Measurements from ENCODE around the gene WDR77. TPM values are rescaled to one million over a fixed set of nuclear protein-coding genes. Genes with fewer than 3 reads are reported as not detected.
A peak's percentile ranks its signal among the peaks of the same experiment; 100 is the strongest.

The WDR77 gene
- total and polyA plus RNA-seq, 8 donors: 18.9 to 58.4 (median 48.4) TPM

DNA sequence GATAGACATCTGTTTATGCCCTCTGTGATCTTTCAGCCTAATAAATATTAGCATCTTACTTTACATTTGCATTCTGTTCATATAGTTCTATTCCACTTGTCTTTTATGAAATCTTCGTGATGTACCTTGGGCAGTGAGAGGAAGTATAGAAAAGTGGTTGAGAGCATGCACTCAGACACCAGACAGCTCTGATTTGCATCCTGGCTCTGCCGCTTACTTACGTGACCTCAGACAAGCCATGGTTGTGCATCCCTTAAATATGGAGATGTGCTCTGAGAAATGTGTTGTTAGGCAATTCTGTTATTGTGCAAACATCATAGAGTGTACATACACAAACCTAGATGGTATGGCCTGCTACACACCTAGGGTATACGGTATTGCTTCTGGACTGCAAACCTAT is 44.5 kb downstream of the WDR77 start:
- Histone ChIP-seq H3K4me3 (no peak overlapping the region), H3K4me1 (peaks cover 0 to 6% of the 10 kb centered on the region in 2 donors), H3K27me3 (no peaks in the 10 kb centered on the region), H3K9me3 (no peaks in the 10 kb centered on the region), H3K36me3 (no peaks in the 10 kb centered on the region), H3K27ac (no peak overlapping the region)
- DNase-seq (no peak), ATAC-seq (no peak)
- TF ChIP-seq, protein P1, sequence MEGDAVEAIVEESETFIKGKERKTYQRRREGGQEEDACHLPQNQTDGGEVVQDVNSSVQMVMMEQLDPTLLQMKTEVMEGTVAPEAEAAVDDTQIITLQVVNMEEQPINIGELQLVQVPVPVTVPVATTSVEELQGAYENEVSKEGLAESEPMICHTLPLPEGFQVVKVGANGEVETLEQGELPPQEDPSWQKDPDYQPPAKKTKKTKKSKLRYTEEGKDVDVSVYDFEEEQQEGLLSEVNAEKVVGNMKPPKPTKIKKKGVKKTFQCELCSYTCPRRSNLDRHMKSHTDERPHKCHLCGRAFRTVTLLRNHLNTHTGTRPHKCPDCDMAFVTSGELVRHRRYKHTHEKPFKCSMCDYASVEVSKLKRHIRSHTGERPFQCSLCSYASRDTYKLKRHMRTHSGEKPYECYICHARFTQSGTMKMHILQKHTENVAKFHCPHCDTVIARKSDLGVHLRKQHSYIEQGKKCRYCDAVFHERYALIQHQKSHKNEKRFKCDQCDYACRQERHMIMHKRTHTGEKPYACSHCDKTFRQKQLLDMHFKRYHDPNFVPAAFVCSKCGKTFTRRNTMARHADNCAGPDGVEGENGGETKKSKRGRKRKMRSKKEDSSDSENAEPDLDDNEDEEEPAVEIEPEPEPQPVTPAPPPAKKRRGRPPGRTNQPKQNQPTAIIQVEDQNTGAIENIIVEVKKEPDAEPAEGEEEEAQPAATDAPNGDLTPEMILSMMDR (IDR thresholded peaks at IDR 0.05): no peak
- intact Hi-C loops (cut with DNase I): loop anchor here in 1 of 2 donors (10.0 kb wide), 1 partner anchor 180 kb away; the partner anchor contains the start of gene CHI3L2

DNA sequence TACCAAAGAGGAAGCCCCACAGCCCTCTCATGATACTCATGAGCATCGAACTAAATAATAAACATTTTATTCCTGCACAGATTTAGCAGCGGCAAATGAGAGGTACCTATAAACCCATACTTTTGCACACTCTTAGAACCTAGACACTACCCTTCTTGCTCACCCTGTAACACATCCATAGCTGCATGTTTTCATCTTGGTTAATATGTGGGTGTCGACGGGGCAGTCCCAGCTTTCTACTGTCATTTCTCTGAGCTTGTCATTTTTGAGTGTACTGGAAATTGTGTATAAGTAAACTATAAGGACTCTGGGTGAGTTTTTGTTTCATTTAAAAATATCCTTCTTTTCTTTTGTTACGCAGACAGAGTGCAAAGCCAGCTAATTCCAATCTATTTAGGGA is 47.0 kb downstream of the WDR77 start:
- Histone ChIP-seq H3K9me3 (no peaks in the 10 kb centered on the region), H3K4me1 (peaks cover 0 to 6% of the 10 kb centered on the region in 2 donors), H3K36me3 (no peaks in the 10 kb centered on the region), H3K4me3 (no peak overlapping the region), H3K27me3 (no peaks in the 10 kb centered on the region), H3K27ac (no peak overlapping the region)
- intact Hi-C loops (cut with DNase I): loop anchor here in 1 of 2 donors (10.0 kb wide), 1 partner anchor 177 kb away; the partner anchor contains the start of gene CHI3L2
- TF ChIP-seq, protein P1 (IDR thresholded peaks at IDR 0.05): no peak
- DNase-seq: no peak
- no peak for ATAC-seq

DNA sequence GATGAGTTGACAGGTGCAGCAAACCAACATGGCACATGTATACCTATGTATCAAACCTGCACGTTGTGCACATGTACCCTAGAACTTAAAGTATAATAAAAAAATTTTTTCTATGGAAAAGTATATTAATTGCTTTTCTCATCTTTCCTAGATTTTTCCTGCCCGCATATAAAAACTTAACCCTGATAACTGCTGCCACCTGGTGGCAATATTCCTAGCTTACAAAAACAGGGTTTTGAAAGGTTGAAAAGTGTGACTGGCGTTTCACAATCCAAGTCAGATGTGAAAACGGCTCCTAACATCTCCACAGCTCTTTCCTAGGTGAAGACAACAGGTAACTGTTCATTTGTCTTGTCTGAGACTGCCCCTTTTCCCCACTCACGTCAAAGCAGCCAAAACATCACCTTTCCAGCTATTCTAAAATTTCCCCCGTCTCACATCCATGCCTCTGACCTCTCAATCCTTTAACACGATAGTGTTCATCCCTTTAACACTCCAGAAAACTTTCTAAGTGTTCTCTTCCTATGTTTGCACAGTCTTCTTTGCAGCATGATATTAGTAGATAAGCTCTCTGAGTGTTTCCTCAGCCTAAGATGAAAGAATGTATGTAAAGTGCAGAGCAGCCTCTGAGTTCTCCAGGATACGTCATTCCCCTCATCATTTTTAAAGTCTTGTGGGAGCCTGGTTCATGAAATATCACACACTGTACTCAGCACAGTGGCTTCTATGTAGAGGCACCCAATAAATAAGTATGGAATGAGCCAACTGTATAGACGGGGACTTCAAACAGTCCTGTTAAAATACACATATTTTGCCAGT is 49.1 kb downstream of the WDR77 start:
- intact Hi-C loops (cut with DNase I): loop anchor here in 1 of 2 donors (10.0 kb wide), 1 partner anchor 175 kb away; the partner anchor contains the start of gene CHI3L2
- H3K9me3 ChIP-seq: no peaks in the 10 kb centered on the region
- no peak overlapping the region for H3K27ac ChIP-seq
- ATAC-seq (peak; percentile 85), DNase-seq (peak in 2 of 4 donors; percentile 41 to 63)
- H3K27me3 ChIP-seq: no peaks in the 10 kb centered on the region
- no peaks in the 10 kb centered on the region for H3K36me3 ChIP-seq
- no peaks in the 10 kb centered on the region for H3K4me1 ChIP-seq
- TF ChIP-seq, protein P1 (IDR thresholded peaks at IDR 0.05): peak; percentile 64 to 71
- H3K4me3 ChIP-seq: no peak overlapping the region

DNA sequence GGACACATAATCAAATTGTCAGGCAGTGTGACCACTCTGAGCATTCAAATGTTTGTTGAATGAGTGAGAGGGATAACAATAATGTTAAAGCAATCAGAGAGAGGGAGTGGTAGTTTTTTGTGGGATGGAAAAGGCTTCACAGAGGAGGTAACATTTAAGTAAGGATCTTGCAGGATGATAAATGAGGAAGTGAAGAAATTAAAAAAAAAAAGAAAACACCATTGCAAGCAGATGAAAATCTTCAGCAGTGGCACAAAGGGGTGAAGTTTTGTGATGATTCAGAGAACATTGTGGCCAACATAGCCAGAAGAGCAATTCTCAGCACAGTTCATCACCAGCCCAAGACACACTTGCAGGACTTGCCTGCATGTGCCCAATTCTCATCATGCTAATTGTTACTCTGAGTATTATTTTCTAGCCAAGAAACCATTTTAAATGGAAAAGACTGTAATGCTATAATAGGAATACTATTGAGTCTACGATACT is 56.6 kb downstream of the WDR77 start:
- no peak overlapping the region for H3K27ac ChIP-seq
- intact Hi-C loops (cut with DNase I): no loop called here
- TF ChIP-seq, protein P1 (IDR thresholded peaks at IDR 0.05): no peak
- H3K36me3 ChIP-seq: no peaks in the 10 kb centered on the region
- DNase-seq (no peak), ATAC-seq (no peak)
- H3K27me3 ChIP-seq: no peaks in the 10 kb centered on the region
- H3K9me3 ChIP-seq: no peaks in the 10 kb centered on the region
- no peak overlapping the region for H3K4me3 ChIP-seq
- no peaks in the 10 kb centered on the region for H3K4me1 ChIP-seq

DNA sequence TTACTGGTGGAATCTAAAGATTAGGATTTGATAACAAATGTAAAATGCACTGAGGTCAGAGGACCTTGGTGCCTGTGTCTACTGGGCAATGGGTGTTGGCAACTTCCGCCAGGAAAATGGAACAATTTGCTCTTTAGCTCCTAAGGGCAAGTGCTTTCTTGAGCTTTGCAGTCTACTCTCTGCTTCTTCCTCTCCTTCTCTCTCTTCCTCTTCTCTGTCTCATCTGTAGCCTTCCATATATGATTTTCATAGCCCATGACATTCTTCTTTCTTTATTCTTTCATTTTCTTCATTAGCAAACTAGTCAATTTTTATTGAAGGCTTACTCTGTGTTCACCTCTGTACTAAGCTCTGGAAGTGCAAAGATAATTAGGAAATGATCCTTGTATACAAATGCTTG is 57.0 kb downstream of the WDR77 start:
- intact Hi-C loops (cut with DNase I): no loop called here
- Histone ChIP-seq H3K9me3 (no peaks in the 10 kb centered on the region), H3K4me1 (no peaks in the 10 kb centered on the region), H3K27ac (no peak overlapping the region), H3K4me3 (no peak overlapping the region), H3K27me3 (no peaks in the 10 kb centered on the region), H3K36me3 (no peaks in the 10 kb centered on the region)
- DNase-seq (no peak), ATAC-seq (no peak)
- TF ChIP-seq, protein P1 (IDR thresholded peaks at IDR 0.05): no peak
